CD4-positive, alpha-beta memory T cell (primary cell): ENCODE measurements around the gene KLC1. TPM values are rescaled to one million over a fixed set of nuclear protein-coding genes. Genes with fewer than 3 reads are reported as not detected.
A peak's percentile ranks its signal among the peaks of the same experiment; 100 is the strongest.

ENCODE experiments used
- CTCF ChIA-PET: fragments of 350-600 bp; sonication (Branson Sonifier 250); formaldehyde crosslinking; loops from one replicate; lab custom pipeline; 2021; ENCODE audit warnings: inconsistent platforms; ENCODE audit not compliant: partially characterized antibody; lab: Charles Lee
- POLR2A ChIA-PET: fragments of 350-600 bp; sonication (Branson Sonifier 250); formaldehyde crosslinking; loops from one replicate; lab custom pipeline; 2021; ENCODE audit not compliant: partially characterized antibody; lab: Charles Lee
- DNase-seq, 5 donors: peaks; one replicate each; pipeline versions ENCODE4 v3.0.0 to v3.0.0-alpha.2; 2020 to 2022; ENCODE audit warnings: mixed read lengths in 1 of 5
- H3K27ac ChIP-seq: one replicate; pipeline ENCODE4 v1.7.0; 2013; ENCODE audit warnings: low read depth, low read length
- H3K27me3 ChIP-seq: 2 replicates; pipeline ENCODE4 v1.7.0; 2013; ENCODE audit warnings: mild to moderate bottlenecking, low read length, moderate library complexity; ENCODE audit not compliant: insufficient read depth
- H3K36me3 ChIP-seq: 2 replicates; pipeline ENCODE4 v1.7.0; 2013; ENCODE audit warnings: mild to moderate bottlenecking, low read length, moderate library complexity; ENCODE audit not compliant: insufficient read depth
- H3K4me1 ChIP-seq: 2 replicates; pipeline ENCODE4 v1.7.0; 2013; ENCODE audit warnings: mild to moderate bottlenecking, low read length, moderate library complexity; ENCODE audit not compliant: insufficient read depth
- H3K4me3 ChIP-seq, 2 donors: one replicate each; pipeline ENCODE4 v1.7.0; 2013; ENCODE audit warnings: low read length in 2 of 2, mild to moderate bottlenecking in 1 of 2
- H3K9me3 ChIP-seq, 2 donors: one replicate each; pipeline ENCODE4 v1.7.0; 2013; ENCODE audit warnings: low read length in 2 of 2, control low read depth in 1 of 2; ENCODE audit not compliant: control insufficient read depth in 1 of 2
- H3K27ac Mint-ChIP-seq, 7 donors: one replicate each; pipeline ENCODE4 v1.8.0; 2020 to 2021; ENCODE audit warnings: mixed read lengths in 7 of 7, mild to moderate bottlenecking in 6 of 7, inconsistent platforms in 3 of 7, moderate library complexity in 3 of 7
- H3K27me3 Mint-ChIP-seq, 2 donors: one replicate each; pipeline ENCODE4 v1.8.0; 2020 to 2021; ENCODE audit warnings: mixed read lengths in 2 of 2
- H3K36me3 Mint-ChIP-seq, 2 donors: one replicate each; pipeline ENCODE4 v1.8.0; 2020 to 2021; ENCODE audit warnings: mixed read lengths in 2 of 2, inconsistent platforms in 1 of 2, mild to moderate bottlenecking in 1 of 2
- H3K4me1 Mint-ChIP-seq, 4 donors: one replicate each; pipeline ENCODE4 v1.8.0; 2020 to 2021; ENCODE audit warnings: mixed read lengths in 4 of 4, mild to moderate bottlenecking in 1 of 4
- H3K4me3 Mint-ChIP-seq, 8 donors: one replicate each; pipeline ENCODE4 v1.8.0; 2020 to 2021; ENCODE audit warnings: mixed read lengths in 8 of 8, mild to moderate bottlenecking in 7 of 8, moderate library complexity in 6 of 8, inconsistent platforms in 3 of 8
- H3K9me3 Mint-ChIP-seq, 8 donors: one replicate each; pipeline ENCODE4 v1.8.0; 2020 to 2021; ENCODE audit warnings: mixed read lengths in 8 of 8, mild to moderate bottlenecking in 5 of 8, inconsistent platforms in 3 of 8, moderate library complexity in 1 of 8
- intact Hi-C: fragments of 100-400 bp; cut with micrococcal nuclease; formaldehyde crosslinking; loops from one replicate; pipeline ENCODE4 v1.15.1; 2023
- polyA plus RNA-seq, 2 donors: library from polyadenylated mRNA; unstranded; fragments of 300-500 nt; fragmentation: Illumina TruSeq; gene quantifications; one replicate each; pipeline ENCODE4 v1.2.3, GENCODE V29; 2021
- total RNA-seq, 2 experiments: library from RNA; stranded (reverse); gene quantifications; one replicate each; pipeline ENCODE4 v1.2.3, GENCODE V29; 2021

KLC1 gene
- total and polyA plus RNA-seq, 4 experiments from 2014 or later = 31.8 to 278 (median 165) TPM

DNA sequence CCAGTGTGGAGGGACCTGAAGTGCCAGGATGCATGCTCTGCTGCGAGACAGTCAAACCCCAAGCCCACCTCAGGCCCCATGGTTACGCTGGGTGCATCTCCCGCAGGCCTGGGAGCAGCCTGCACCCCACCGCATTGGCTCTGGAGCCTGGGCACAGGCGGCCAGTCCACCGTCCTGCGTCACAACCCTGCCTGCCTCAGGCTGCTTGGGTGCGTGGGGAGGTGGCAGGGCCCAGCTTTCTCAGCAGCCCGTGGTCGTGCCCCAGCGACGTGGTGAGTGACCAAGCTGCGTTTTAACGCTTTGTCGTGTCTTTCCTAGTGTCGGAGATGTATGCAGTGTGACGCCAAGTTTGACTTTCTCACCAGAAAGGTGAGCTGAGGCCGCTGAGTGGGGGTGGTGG lies 97.5 kb downstream of the KLC1 start:
- Histone ChIP-seq H3K27me3 (no peaks in the 10 kb centered on the region), H3K27ac (no peak overlapping the region), H3K9me3 (no peaks in the 10 kb centered on the region), H3K4me1 (no peaks in the 10 kb centered on the region), H3K36me3 (peaks cover 13% of the 10 kb centered on the region), H3K4me3 (no peak overlapping the region)
- POLR2A ChIA-PET = no interaction called here
- H3K4me3 Mint-ChIP-seq = no peak overlapping the region
- intact Hi-C loops = no loop called here
- no peak overlapping the region for H3K27ac Mint-ChIP-seq
- H3K4me1 Mint-ChIP-seq = peaks cover 0 to 4% (median 0%) of the 10 kb centered on the region in 4 donors
- H3K27me3 Mint-ChIP-seq = no peaks in the 10 kb centered on the region
- no peaks in the 10 kb centered on the region for H3K9me3 Mint-ChIP-seq
- DNase-seq = no peak
- H3K36me3 Mint-ChIP-seq = peaks cover 10 to 16% of the 10 kb centered on the region in 2 donors
- CTCF ChIA-PET = no interaction called here

DNA sequence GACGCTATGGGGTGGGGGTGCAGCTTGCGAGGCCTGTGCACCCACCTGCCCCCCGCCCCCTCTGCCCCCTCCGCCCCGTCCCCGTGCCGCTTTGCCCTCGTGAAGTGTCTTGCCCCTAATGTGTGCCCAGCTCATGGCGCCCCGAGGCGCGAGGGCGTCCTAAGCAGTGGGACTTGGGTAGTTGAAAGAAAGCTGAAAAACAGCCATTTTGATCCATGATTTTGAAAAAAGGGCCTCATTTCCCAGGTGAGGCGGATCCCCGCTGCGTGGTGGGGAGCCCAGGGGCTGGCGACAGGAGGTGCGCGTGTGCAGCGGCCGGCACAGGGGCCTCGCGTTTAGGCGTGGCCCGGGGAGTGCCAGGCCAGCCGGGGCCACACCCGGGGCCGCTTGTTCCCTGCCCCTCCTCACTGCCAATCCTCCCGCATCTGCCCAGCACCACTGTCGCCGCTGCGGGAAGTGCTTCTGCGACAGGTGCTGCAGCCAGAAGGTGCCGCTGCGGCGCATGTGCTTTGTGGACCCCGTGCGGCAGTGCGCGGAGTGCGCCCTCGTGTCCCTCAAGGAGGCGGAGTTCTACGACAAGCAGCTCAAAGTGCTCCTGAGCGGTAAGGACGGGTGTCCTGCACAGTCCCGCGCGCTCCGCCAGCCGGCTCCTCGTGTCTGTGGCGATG lies 98.4 kb downstream of the KLC1 start:
- CTCF ChIA-PET = no interaction called here

DNA sequence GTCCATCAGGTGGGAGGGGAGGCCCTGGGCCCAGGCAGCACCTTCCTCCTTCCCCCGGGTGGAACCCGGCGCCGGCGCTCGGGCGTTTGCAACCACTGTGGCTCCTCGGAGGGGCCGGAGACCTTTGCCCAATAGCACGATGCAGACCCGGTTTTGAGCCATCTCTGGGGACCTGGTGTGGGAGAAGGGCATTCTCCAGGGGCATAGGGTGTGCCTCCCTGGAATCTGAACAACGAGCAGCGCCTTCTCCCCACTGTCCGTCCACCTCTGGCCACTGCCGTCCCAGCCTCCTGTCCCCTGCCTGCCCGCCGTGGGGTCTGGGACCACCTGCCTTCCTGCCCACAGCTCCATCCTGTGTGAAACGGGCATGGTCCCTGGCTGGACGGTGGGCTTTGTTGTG lies 99.1 kb downstream of the KLC1 start:
- Histone ChIP-seq H3K9me3 (no peaks in the 10 kb centered on the region), H3K27me3 (no peaks in the 10 kb centered on the region), H3K27ac (no peak overlapping the region), H3K36me3 (peaks cover 18% of the 10 kb centered on the region), H3K4me3 (no peak overlapping the region), H3K4me1 (no peaks in the 10 kb centered on the region)
- Mint-ChIP-seq H3K9me3 (no peaks in the 10 kb centered on the region), H3K4me3 (no peak overlapping the region), H3K27me3 (no peaks in the 10 kb centered on the region), H3K36me3 (peaks cover 13 to 21% of the 10 kb centered on the region in 2 donors), H3K27ac (no peak overlapping the region), H3K4me1 (no peaks in the 10 kb centered on the region)
- ChIA-PET CTCF (no interaction called here), POLR2A (no interaction called here)
- DNase-seq = no peak
- intact Hi-C loops = no loop called here

More for the DNA sequence above, 98.4 kb downstream of the KLC1 start:
- Histone ChIP-seq H3K27me3 (no peaks in the 10 kb centered on the region), H3K27ac (no peak overlapping the region), H3K4me3 (no peak overlapping the region), H3K4me1 (no peaks in the 10 kb centered on the region), H3K36me3 (peaks cover 13% of the 10 kb centered on the region), H3K9me3 (no peaks in the 10 kb centered on the region)
- Mint-ChIP-seq H3K9me3 (no peaks in the 10 kb centered on the region), H3K4me1 (no peaks in the 10 kb centered on the region), H3K36me3 (peaks cover 10 to 16% of the 10 kb centered on the region in 2 donors), H3K27me3 (no peaks in the 10 kb centered on the region), H3K4me3 (no peak overlapping the region), H3K27ac (no peak overlapping the region)
- no peak for DNase-seq
- POLR2A ChIA-PET = no interaction called here
- intact Hi-C loops = no loop called here

DNA sequence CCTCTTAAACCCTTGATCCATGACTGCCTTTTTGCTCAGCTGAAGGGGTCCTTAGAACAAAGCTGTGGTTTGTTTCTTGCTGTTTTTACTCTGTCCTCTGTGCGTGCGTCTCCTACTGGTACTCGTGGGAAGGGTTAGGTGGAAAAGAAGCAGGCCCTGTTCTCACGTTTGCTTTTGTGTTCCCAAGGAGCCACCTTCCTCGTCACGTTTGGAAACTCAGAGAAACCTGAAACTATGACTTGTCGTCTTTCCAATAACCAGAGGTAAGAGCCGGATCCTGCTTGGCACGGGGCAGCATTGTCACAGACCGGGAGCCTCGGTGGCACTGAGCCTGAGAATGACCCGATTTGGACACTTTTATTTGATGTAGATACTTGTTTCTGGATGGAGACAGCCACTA lies 99.7 kb downstream of the KLC1 start:
- peaks cover 22% of the 10 kb centered on the region for H3K36me3 ChIP-seq
- no peaks in the 10 kb centered on the region for H3K27me3 Mint-ChIP-seq
- H3K4me3 ChIP-seq = no peak overlapping the region
- DNase-seq = no peak
- H3K4me3 Mint-ChIP-seq = peak overlapping the region in 1 of 8 donors; percentile 9
- H3K27ac ChIP-seq = no peak overlapping the region
- peaks cover 13 to 26% of the 10 kb centered on the region in 2 donors for H3K36me3 Mint-ChIP-seq
- POLR2A ChIA-PET = no interaction called here
- CTCF ChIA-PET = no interaction called here
- intact Hi-C loops = no loop called here
- no peaks in the 10 kb centered on the region for H3K9me3 Mint-ChIP-seq
- no peaks in the 10 kb centered on the region for H3K4me1 Mint-ChIP-seq
- H3K27ac Mint-ChIP-seq = no peak overlapping the region
- no peaks in the 10 kb centered on the region for H3K9me3 ChIP-seq
- no peaks in the 10 kb centered on the region for H3K4me1 ChIP-seq
- H3K27me3 ChIP-seq = no peaks in the 10 kb centered on the region

DNA sequence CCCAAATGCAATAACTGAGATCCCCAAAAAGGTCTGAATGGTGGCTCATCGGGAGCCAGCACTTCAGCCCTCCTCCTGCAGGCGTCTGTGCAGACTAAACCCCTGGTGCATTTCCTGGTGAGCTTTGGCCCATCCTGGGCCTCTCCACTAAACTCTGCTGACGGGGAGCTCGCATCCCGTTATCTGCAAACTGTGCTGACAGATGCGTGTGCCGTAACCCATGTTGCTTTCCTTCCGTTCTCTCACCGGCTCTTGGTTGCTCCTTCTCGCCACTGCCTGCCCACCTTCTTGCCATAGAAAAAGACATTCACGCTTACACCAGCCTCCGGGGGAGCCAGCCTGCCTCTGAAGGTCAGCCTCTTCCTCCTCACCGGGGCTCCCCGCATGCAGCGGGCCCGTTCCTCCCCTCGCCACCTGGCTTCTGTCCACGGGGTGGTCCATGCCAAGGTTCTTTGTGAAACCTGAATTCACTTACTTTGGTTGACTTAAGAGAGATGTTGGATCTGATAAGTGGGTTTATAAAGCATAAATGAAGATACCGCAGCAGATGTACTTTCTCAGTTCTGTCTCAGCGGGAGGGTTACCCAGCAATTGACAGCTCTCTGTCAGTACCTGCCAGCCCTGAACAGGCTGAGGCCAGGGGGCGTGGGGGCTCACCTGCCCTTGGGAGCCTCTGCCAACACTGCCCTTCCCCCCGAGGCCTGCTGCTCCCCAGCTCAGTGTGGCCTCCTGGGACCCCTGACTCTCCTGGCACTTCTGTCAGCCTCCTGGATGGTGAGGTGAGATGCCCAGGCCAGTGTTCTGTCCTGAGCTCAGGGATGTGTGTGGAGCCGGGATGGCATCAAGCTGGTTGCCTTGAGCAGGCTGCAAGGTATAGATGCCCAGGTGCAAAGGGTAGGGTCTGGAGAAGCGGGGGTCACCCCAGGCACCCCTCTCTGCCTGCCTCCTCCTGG lies 100.8 kb downstream of the KLC1 start:
- no peaks in the 10 kb centered on the region for H3K4me1 ChIP-seq
- no peak overlapping the region for H3K27ac ChIP-seq
- peaks cover 22% of the 10 kb centered on the region for H3K36me3 ChIP-seq
- intact Hi-C loops = no loop called here
- no peaks in the 10 kb centered on the region for H3K9me3 Mint-ChIP-seq
- no peak for DNase-seq
- H3K27ac Mint-ChIP-seq = peak overlapping the region in 1 of 7 donors; percentile 42
- CTCF ChIA-PET = no interaction called here
- H3K4me3 ChIP-seq = no peak overlapping the region
- no peaks in the 10 kb centered on the region for H3K27me3 Mint-ChIP-seq
- H3K4me1 Mint-ChIP-seq = no peaks in the 10 kb centered on the region
- H3K36me3 Mint-ChIP-seq = peaks cover 13 to 33% of the 10 kb centered on the region in 2 donors
- no peaks in the 10 kb centered on the region for H3K9me3 ChIP-seq
- POLR2A ChIA-PET = no interaction called here
- no peak overlapping the region for H3K4me3 Mint-ChIP-seq
- H3K27me3 ChIP-seq = no peaks in the 10 kb centered on the region

DNA sequence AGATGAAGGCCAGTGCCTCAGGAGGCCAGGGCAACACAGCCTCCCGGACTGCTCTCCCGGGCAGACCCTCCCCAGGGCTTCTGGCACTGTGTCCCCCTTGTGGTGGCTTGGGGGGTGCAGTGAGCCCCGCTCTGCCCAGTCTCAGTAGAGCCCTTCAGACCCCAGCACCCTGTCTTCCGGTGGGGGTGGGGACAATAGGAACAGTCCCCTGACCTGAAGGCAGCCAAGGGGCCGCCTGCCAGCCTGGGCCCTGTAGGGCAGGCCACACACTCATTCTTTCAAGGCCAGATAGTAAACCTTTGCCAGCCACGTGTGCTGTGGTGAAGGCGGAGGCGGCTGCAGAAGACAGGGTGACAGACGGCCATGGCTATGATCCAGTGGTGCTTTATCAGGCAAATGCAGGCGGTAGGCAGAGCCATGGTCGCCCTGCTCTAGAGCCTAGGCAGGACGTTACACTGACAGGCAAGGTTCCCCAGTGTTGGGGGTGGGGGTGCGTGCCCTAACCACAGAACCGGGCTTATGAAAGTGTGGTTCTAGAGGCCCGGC lies 101.6 kb downstream of the KLC1 start:
- intact Hi-C loops = no loop called here
- POLR2A ChIA-PET = no interaction called here
- Histone ChIP-seq H3K27me3 (no peaks in the 10 kb centered on the region), H3K36me3 (peaks cover 22% of the 10 kb centered on the region), H3K4me3 (no peak overlapping the region), H3K27ac (no peak overlapping the region), H3K4me1 (no peaks in the 10 kb centered on the region), H3K9me3 (no peaks in the 10 kb centered on the region)
- H3K9me3 Mint-ChIP-seq = no peaks in the 10 kb centered on the region
- no peaks in the 10 kb centered on the region for H3K27me3 Mint-ChIP-seq
- H3K27ac Mint-ChIP-seq = peak overlapping the region in 2 of 7 donors; percentile 47 to 61
- CTCF ChIA-PET = no interaction called here
- DNase-seq = no peak
- no peaks in the 10 kb centered on the region for H3K4me1 Mint-ChIP-seq
- H3K4me3 Mint-ChIP-seq = peak overlapping the region in 1 of 8 donors; percentile 54
- peaks cover 13 to 33% of the 10 kb centered on the region in 2 donors for H3K36me3 Mint-ChIP-seq

DNA sequence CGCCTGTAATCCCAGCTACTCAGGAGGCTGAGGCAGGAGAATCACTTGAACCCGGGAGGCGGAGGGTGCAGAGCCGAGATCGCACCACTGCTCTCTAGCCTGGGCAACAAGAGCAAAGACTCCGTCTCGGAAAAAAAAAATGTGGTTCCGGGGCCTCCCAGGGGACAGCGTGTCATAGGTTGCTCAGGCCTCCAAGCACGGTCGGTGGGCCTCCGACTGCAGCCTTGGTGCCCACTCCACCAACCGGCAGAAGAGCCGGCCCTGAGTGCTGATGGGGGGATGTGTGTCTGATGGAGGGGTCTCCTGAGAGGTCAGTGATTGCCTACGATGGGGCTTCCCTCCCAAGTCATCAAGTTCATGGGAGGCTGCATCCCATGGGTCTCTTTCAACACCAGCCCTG lies 102.5 kb downstream of the KLC1 start:
- H3K4me1 ChIP-seq = no peaks in the 10 kb centered on the region
- H3K36me3 ChIP-seq = peaks cover 22% of the 10 kb centered on the region
- no peak for DNase-seq
- H3K27me3 ChIP-seq = no peaks in the 10 kb centered on the region
- H3K4me3 Mint-ChIP-seq = no peak overlapping the region
- CTCF ChIA-PET = no interaction called here
- intact Hi-C loops = no loop called here
- H3K4me3 ChIP-seq = no peak overlapping the region
- no peaks in the 10 kb centered on the region for H3K9me3 Mint-ChIP-seq
- POLR2A ChIA-PET = no interaction called here
- H3K9me3 ChIP-seq = no peaks in the 10 kb centered on the region
- peaks cover 13 to 33% of the 10 kb centered on the region in 2 donors for H3K36me3 Mint-ChIP-seq
- no peaks in the 10 kb centered on the region for H3K27me3 Mint-ChIP-seq
- no peak overlapping the region for H3K27ac ChIP-seq
- H3K4me1 Mint-ChIP-seq = no peaks in the 10 kb centered on the region
- H3K27ac Mint-ChIP-seq = no peak overlapping the region
